Measurements from ENCODE around the gene NRG3.

- TF ChIP-seq CTCF (IDR thresholded peaks at IDR 0.05; ENCODE audit: control extremely low read depth in 1 of 3, insufficient read depth in 1 of 3, low read depth in 1 of 3, low read length in 3 of 3) (no peak), POLR2AphosphoS5 (IDR thresholded peaks at IDR 0.05; ENCODE audit: low read depth, low read length) (no peak), MAX (IDR thresholded peaks at IDR 0.05) (no peak), POU5F1 (IDR thresholded peaks at IDR 0.05; ENCODE audit: low read depth, low read length) (no peak), CREB1 (IDR thresholded peaks at IDR 0.05) (no peak), TEAD4 (IDR thresholded peaks at IDR 0.05; ENCODE audit: low read depth, low read length) (no peak), CEBPB (IDR thresholded peaks at IDR 0.05; ENCODE audit: low read depth, low read length) (no peak), SRF (IDR thresholded peaks at IDR 0.05; ENCODE audit: low read depth, low read length) (no peak), TAF1 (IDR thresholded peaks at IDR 0.05; ENCODE audit: low read depth, low read length) (no peak), POLR2A (IDR thresholded peaks at IDR 0.05; ENCODE audit: control extremely low read depth in 1 of 2, low read depth in 2 of 2, low read length in 2 of 2) (no peak), EZH2 (IDR thresholded peaks at IDR 0.05; ENCODE audit: low read depth, low read length, severe bottlenecking) (no peak), CBX5 (IDR thresholded peaks at IDR 0.05; ENCODE audit: low read depth, low read length) (no peak)
Observed at GRCh38 chr10:82267960-82268359, 393.0 kb downstream of the NRG3 start.
